ENCODE data around the gene PLOD3. TPM values are rescaled to one million over a fixed set of nuclear protein-coding genes. Genes with fewer than 3 reads are reported as not detected.

PLOD3 gene
- total and polyA plus RNA-seq, 2 of the 8 experiments (the other 6 are each of a cell fraction or from before 2014, with no cell fraction given), result 28.4 to 47.2 TPM

- no peak for TF ChIP-seq CHD7 (IDR thresholded peaks at IDR 0.05; ENCODE audit: insufficient replicate concordance, low read length)
- no peak for TF ChIP-seq GABPA (IDR thresholded peaks at IDR 0.05; ENCODE audit: borderline replicate concordance, insufficient read depth, low read length)
- TF ChIP-seq SIN3A (conservative IDR thresholded peaks at IDR 0.05 in 1 of 2, IDR thresholded peaks at IDR 0.05 in 1 of 2; ENCODE audit: low read depth in 1 of 2, low read length in 2 of 2), result no peak
- TF ChIP-seq CHD1 (IDR thresholded peaks at IDR 0.05; ENCODE audit: low read depth, low read length), result no peak
- no peak for TF ChIP-seq SIRT6 (IDR thresholded peaks at IDR 0.05; ENCODE audit: low read length)
- no peak for TF ChIP-seq POU5F1 (IDR thresholded peaks at IDR 0.05; ENCODE audit: low read depth, low read length)
- TF ChIP-seq TAF7 (optimal IDR thresholded peaks at IDR 0.05; ENCODE audit: borderline replicate concordance, low read depth, low read length), result no peak
- no peak for TF ChIP-seq RBBP5 (IDR thresholded peaks at IDR 0.05; ENCODE audit: borderline replicate concordance, low read depth, low read length)
- no peak for TF ChIP-seq SAP30 (IDR thresholded peaks at IDR 0.05; ENCODE audit: insufficient read depth, insufficient replicate concordance, low read length)
- TF ChIP-seq MAX (IDR thresholded peaks at IDR 0.05), result no peak
- no peak for TF ChIP-seq YY1 (IDR thresholded peaks at IDR 0.05; ENCODE audit: low read depth, low read length)
- no peak for TF ChIP-seq KDM1A (IDR thresholded peaks at IDR 0.05; ENCODE audit: borderline replicate concordance, low read length)
Observed at GRCh38 chr7:101177644-101178043, 39.7 kb downstream of the PLOD3 start (continued).
